NAMALWA (cell line): Measurements from ENCODE around the gene ABHD3.
"Not testable (repeated sequence)": the region's sequence is repeated elsewhere in the genome, so short reads cannot be mapped to it uniquely, and the experiment has no call there.

Source experiments
- DNase-seq: peaks from one replicate; pipeline ENCODE4 v3.0.0-alpha.2; 2015; ENCODE audit warnings: low spot score

ABHD3 gene

DNA sequence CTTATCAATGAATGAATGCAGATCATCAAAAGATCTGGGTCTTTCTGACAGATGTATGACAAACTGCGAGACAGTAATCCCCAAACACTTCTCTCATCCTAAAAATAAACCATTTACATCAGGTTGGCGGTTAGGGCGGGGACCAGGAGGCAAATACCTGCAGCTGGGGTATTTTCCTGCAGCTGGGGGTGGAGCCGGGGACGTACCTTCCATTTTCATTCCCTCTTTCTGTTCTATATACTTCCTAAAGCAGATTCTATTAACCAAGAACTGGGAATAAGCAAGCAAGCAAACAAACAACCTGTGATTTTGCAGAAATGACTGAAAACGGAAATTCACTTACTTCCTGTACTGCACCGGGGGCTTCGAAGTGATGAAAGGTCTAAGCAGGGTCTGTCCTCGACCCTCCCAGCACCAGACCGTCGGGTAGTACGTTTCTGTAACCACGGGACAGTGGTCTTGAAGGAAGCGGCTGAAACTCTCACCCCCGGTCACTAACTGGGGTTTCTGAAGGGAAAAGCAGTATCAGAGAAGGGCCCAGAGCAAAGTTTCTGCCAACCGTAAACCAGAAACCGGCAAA is 1.2 kb downstream of the ABHD3 start:
- DNase-seq, result peak; percentile 74

DNA sequence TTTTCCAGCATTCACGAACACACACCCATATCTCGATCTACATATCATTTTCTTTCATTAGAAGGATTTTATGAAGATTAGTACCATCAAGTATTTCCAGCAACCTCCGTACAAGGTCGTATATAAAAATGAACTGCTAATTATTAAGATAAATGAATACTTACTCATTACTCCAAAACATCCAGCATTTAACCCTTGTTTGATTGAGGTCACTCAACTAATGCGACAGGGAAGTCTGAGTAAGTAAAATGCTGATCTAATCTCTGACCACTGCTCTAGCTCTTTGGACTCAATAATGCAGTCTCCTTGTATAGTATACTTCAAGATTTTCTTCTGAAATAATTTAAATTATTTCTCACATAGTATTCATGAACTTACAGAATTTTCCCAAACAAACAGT is 2.0 kb downstream of the ABHD3 start:
- DNase-seq, result no peak

DNA sequence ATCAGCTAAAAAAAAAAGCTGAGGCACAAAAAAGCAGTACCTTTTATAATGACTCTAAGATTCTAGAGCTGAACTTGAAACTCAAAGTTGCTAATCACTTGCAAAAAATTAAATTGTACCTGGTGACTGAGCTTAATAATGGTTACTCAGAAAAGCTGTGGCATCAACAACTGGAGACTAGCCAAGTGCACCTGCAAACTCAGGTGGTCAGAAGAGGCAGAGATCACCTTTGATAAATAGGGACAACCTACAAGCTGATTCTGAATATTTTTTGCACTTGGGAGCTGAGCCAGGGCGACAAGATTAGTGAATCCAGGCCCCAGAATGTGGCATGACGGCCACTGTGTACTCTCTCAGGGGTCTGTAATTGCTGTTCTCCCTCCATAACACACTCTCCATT is 3.0 kb downstream of the ABHD3 start:
- no peak for DNase-seq

DNA sequence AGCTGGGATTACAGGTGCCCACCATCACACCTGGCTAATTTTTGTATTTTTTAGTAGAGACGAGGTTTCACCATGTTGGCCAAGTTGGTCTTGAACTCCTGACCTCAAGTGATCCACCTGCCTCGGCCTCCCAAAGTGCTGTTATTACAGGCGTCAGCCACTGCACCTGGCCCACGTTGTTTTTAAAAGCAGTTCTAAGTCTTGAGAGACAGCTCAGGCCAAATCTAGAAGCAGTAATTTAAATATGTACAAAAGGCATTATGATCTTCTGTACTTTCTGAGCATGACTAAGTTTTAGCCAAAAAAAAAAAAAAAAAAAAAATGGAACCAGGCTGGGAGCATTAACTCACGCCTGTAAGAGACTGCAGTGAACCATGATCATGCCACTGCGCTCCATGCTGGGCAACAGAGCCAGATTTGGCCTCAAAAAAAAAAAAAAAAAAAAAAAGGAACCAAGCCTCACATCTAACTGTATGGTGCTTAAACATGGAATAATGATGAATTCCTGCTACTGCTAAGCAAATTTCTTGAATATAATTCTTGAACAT is 4.0 kb downstream of the ABHD3 start:
- DNase-seq, result no peak

DNA sequence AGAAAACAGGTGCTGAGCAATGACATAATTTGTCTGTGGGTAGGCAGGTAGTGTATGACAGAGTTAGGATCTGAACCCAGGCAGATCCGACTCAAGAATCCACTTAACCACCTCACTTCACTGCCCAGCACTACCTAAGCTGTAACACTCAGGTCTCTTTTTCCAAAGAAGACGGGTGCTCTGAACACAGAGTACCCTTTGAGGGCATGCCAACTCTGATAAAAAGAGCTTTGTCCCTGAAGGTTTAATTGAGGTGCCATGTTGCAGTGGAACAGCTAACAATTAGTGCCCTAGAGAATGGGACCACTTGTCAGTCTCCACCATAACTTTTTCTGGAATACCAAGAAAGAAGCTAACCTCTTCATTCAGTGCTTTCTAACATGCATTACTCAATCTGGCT is 11.3 kb downstream of the ABHD3 start:
- no peak for DNase-seq

DNA sequence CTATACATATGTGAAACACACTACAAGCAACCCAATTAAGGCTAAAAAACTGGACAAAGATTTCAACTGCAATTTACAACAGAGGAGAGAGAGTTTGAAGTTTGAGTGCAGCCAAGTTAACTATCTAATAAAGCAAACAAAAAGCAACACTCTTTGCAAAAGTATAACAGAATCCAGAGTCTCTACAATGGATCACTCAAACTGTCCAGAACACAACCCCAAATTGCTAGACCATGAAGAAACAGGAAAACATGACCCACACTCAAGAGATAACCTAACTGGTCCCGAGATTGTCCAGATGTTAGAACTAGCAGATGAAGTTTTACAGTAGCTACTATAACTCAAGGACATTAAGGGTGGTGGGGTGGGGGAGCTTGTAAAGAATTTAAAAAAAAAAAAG is 14.8 kb downstream of the ABHD3 start:
- DNase-seq, result no peak

DNA sequence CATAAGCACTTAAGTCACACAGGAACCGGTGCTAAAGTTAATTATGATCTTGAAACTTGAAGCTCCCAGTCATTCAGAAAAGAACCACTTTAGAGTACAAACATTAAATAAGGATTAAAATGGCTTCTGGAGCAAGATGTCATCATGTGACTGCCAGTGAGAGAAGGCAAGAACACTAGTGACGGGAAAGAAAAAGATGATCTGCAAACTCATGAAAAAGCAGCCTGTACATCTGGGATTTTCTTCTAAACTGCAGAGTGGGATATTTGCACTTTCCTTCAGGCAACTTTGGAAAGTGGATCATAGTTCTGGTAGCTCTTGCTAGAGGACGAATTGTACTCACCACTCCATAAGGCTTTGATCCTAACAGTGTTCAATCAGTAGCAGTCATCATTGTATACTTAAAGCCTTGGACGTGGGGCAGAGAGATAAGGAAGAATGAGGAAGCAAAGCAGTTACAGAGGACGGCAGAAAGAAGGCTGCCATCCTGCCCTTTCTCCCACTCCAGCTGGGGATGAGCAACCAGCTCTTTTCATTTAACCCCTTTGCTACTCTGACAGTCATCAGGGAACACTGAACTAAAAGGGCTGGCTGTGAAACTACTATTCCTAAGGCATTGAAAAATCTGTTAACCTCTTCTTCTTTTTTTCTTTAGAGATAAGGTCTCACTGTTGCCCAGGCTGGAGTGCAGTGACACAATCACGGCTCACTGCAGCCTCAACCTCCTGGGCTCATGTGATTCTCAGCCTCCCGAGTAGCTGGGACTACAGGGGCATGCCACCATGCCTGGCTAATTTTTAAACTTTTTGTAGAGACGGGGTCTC is 18.1 kb downstream of the ABHD3 start:
- DNase-seq, result peak; percentile 42

DNA sequence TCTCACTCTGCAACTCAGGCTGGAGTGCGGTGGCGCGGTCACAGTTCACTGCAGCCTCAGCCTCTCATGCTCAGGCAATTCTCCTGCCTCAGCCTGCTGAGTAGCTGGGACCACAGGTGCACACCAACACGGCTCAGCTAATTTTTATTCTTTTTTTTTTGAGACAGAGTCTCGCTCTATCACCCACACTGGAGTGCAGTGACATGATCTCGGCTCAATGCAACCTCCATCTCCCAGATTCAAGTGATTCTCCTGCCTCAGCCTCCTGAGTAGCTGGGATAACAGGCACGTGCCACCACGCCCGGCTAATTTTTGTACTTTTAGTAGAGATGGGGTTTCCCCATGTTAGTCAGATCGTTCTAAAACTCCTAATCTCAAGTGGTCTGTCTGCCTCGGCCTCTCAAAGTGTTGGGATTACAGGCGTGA is 19.0 kb downstream of the ABHD3 start:
- DNase-seq, result peak; percentile 88

DNA sequence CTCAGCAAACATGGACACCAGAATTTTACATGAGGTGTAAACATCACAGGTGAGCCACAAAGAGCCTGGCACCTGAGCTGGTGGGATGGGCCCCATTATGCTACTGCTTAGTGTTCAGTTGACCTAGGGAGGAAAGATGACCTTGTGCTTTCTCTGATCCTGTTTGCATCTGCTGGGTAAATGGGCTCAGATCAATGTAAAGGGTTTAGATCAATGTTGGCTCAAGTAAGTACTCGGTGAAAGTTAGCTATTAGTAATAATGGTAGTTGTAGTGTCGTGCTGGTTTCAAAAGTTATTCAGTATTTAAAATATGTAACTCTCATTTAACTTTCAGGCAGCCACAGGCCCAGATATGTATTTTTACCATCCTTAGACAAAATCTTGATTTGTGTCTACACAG is 19.8 kb downstream of the ABHD3 start:
- no peak for DNase-seq

DNA sequence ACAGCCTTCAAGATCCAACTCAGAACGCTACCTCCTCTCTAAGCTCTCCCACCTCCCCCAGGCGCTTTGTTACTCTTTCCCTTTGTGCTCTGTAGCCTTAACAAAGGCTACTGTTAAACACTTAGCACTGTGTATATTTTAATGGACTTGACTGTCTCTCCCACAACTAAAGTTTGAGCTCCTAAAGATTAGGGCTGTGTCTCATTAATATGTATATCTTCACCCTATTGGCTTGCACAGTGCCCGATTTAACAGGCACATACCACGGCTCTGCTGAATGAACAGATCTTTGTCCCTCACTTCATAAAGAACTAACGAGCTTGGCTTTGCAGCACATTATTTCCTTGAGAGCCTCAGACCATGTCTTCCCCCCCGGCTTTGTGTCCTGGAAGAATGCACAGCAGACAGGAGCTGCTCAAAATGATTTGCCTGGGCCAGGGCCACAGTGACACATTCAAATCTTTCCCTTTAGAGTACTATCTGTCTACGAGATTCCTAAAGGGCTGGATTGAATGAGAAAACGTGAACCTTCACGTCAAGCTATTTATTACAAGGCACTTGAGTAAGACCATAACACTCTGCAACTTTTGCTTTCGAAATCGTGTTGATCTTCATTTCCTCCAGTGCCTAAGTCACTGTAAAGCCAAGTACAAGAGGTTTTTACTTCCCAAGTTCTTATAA is 22.1 kb downstream of the ABHD3 start:
- peak; percentile 40 for DNase-seq

DNA sequence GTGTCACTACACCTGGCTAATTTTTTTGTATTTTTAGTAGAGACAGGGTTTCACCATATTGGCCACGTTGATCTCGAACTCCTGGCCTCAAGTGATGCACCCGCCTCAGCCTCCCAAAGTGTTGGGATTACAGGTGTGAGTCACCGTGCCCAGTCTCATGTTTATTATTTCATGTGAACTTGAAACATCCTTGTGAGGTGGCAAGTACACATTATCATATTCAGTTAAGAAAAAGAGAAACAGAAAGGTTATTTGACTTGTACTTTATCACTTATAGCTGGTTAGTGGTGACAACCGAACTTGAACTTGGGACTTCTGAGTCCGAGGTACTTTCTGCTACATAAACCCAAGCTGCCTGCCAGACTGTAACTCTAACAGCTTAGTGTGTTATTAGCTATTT is 24.4 kb downstream of the ABHD3 start:
- DNase-seq, result no peak

DNA sequence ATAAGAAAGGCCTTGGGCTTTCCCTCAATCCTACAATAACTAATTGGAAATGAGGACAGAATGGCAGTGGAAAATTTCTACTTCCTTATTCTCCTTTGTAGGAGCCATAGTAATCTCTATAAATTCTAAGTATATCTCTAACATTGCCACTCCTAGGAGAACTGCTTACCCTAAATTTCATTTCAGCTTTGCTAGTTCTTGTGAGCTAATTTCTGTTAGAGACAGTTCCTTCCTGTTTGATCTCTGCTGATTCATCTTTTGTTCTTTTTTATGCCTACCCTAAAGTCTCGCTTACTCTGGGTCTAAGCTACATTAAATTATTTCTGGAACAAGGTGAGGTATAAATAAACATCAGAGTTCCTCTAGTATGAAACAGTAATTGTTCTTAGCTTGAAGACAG is 25.7 kb downstream of the ABHD3 start:
- no peak for DNase-seq

DNA sequence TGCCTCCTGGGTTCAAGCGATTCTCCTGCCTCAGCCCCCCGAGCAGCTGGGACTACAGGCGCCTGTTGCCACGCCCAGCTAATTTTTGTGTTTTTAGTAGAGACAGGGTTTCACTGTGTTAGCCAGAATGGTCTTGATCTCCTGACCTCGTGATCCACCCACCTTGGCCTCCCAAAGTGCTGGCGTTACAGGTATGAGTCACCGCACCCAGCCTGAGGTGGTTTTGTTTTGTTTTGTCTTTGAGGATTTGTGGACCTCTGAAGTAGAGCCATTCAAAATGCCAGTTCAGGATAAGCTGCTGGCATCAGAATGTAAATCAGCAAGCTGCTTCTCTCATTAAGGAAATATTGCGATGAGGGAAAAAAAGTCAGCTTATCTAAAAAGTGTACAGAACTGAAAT is 29.2 kb downstream of the ABHD3 start:
- not testable (repeated sequence) for DNase-seq

DNA sequence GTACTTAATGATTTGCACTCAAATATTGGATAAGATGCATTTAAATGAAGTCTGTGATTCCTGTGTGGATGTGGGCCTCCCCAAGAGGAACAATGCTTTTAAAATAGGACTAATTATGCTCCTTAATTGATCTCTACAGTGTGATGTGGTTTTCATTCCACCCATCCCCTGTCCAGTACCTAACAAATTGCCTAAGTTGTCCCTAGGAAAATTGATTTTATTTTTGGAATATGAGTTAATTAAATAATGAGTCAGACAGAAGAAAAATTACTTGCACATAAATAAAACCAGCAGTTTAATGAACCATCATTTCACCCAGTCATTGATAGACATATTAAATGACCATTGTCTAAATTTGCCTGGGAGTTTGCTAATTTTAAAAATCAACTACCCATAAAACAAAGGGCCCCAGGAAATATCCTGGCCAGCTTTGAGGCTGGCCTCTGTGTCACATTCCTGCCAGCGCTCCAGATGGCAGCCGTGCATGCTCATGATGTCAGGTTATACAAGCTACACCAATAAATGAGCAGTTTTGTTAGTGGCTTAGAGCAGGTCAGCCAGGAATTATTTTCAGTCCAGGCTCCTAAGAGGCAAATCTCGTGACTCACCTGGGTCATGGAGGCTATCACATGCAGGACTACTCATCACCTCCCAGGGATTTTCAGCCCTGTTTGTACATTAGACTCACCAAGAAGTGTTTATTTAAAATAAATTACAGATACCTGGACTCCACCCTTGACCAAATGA is 31.9 kb downstream of the ABHD3 start:
- no peak for DNase-seq

DNA sequence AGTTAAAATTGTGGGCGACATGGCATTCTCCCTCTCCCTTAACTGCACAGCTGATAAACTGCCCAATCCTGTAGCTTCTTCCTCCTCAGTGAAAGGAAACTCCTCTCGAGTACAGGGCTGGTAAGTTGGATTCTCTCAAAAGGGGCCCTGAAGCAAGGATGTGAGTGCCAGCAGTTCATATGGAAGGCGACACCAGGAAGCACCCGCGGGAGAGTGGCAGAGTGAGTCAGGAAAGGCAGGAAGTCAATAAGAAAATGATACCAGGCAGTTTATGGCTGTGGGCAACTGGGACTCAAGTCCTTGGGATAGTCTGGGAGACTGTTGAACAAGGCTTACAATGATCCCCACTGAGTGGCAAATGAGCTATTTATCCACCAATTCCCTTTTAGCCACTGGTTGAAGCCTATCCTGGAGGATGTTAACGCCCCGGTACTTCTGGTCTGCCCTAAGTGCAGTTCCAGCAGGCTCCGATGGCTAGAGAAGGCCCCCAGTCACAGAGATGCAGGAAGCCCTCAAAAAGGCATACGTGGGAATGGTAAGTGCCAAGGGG is 34.8 kb downstream of the ABHD3 start:
- no peak for DNase-seq

DNA sequence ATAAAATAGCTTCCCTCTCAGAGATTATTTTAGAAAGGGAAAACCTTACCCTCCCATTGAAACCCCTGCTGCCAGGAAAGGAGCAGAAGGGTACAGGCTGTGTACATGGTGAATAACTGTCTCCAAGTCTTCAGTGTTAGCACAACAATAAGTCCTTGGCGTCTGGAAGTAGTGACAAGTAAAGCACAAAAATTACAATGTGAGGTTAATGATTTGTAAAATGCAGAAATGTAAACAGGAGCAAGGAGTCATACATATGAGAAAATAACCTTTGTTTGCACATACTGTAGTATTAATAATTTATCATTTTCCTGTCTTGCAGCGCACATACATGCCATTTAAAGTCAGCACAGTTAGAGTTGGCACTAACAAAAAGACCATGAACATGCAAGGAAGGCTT is 40.5 kb downstream of the ABHD3 start:
- no peak for DNase-seq

DNA sequence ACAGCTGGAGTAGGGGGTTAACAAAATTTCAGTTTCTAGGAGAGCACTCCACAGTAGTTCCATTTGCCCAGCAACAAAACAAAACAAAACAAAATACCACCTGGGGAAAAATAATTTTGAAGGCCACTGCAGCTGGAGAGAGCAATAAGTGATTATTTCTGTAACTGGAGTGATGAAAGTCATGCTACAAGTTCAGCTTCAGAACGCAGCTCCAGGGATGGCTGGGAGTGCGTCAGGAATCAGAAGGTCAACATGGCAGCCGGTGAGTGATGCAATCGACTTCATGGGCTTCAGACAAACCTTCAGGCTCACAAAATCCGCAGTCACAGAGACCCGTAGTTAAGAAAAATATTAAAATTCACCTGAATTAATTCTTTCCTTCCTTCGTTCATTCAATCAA is 41.0 kb downstream of the ABHD3 start:
- DNase-seq, result peak; percentile 19

DNA sequence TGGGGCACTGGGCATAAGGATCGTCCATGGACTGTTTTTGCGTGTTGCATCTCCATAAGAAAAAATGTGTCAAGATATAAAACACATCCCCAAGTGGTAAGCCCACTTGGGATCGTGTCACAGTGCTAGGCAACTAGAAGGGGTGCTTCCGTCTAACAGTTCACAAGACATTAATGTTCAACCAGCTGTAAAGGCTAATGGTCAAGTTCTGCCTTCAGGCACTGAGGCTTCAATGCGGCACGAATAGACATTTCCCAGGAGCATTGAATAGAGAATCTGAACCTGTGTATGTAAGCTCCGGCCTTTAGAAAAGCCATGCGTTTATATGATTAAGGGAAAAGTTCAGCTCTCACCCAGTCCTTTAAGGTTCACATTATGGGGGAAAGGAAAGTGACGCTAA is 42.0 kb downstream of the ABHD3 start:
- no peak for DNase-seq

DNA sequence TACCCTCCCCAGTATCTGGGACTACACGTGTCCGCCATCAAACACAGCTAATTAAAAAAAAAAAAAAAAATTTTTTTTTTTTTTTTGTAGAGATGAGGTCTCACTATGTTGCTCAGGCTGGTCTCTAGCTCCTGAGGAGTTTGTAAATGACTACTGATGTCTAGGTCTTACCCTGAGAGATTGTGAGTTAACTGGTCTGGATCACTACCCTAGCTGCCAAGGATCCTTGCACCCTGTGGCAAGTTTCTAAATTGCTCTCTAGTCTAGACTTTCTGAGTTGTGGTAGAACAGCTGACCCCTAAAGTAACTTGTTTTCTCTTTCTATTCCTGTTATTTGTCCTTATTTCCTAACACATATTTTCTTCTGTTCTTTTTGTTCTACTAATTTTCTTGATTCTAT is 44.5 kb downstream of the ABHD3 start:
- DNase-seq, result no peak

DNA sequence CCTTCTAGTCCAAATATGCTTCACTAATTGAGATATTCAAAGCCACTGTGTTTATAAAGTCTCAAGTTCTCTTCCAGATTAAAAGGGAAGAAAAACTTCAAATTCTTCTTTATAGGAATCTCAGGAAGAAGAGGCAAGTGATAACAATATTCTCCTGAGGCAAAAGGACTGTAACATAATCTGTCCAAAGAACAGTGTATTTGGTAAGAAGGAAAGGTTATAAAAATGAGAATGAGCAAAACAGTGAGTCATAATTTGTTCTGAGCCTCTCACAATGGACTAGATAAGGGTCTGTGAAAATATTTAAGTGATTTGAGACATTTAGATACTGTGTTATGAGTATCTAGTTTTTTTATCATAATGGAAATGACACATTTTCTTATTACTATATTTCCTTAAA is 48.2 kb downstream of the ABHD3 start:
- DNase-seq, result no peak

DNA sequence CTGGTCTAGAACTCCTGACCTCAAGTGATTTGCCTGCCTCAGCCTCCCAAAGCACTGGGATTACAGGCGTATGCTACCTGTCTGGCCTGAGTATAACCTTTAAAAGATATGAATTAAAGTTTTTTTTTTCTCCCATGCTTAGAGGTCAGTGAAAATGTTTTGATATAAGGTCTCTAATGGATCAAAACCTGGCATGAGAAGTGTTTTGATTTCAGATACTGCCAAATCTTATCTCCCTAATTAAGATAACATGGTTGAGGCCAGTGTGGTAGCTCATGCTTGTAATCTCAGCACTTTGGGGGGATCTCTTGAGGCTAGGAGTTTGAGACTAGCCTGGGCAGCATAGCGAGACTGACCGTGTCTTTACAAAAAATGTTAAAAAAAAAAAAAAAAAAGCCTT is 51.2 kb downstream of the ABHD3 start:
- DNase-seq, result no peak

DNA sequence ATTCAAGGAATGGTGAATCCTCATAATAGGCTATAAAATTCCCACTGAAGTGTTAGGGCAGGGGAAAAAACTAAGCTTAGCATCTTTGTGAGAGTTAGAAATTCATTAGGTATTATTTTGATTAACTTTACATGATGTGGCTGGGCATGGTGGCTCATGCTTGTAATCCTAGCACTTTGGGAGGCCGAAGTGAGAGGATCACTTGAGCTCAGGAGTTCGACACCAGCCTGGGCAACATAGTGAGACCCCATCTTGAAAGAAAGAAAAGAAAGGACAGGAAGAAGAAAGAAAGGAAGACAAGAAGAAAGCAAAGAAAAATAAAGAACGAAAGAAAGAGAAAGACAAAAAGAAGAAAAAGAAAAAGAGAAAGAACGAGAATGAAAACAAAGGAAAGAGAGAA is 52.5 kb downstream of the ABHD3 start:
- DNase-seq, result no peak
